ENCODE measurements around the gene SLC43A1. TPM values are rescaled to one million over a fixed set of nuclear protein-coding genes. Genes with fewer than 3 reads are reported as not detected.
A peak's percentile ranks its signal among the peaks of the same experiment; 100 is the strongest.

Gene SLC43A1
- total and polyA plus RNA-seq, 4 donors: 85.6 to 171 (median 107) TPM

DNA sequence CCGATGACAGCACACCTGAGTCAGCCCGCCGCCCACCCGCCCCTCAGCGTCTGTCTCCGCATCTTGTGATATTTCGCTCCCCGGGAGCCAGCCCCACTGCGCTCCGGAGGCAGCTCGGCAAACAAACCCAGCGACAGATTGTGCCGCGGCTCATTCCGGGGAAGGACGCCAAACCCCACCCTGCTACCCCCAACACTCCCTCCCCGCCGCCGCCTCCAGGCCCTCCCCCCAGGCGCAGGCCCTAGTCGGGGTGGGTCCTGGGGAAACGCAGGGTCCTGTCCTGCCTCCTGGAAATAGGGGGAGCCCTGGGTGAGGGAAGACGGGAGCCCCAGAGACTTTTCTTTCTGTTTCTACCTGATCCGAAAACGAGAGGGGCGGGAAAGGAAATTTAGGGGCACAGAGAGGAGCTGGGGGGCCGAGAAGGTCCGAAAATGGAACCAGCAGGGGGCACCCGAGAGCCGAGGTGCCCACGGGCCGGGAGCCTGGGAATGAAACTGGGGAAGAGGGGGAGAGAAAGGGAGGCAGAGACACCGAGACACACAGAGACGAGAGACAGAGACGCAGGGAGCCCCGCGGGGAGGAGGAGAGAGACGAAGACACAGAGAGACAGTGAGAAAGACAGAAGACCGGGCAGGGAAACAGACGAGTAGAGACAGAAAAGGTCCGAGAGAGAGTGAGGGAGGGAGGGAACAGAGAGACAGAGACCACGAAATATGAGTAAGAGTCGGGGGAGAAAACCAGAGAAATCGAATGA lies 56.9 kb downstream of the SLC43A1 start:
- peak overlapping the region; percentile 83 to 84 for H3K27ac ChIP-seq (ENCODE audit: low read depth in 1 of 2, low read length in 2 of 2)
- WGBS: under 1% methylated on average over 44 of the region's 44 CpGs
- peak; percentile 81 for DNase-seq (ENCODE audit: low spot score)
- TF ChIP-seq, protein P1, sequence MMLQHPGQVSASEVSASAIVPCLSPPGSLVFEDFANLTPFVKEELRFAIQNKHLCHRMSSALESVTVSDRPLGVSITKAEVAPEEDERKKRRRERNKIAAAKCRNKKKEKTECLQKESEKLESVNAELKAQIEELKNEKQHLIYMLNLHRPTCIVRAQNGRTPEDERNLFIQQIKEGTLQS (IDR thresholded peaks at IDR 0.05): no peak
- TF ChIP-seq, protein P2, sequence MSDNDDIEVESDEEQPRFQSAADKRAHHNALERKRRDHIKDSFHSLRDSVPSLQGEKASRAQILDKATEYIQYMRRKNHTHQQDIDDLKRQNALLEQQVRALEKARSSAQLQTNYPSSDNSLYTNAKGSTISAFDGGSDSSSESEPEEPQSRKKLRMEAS (IDR thresholded peaks at IDR 0.05): no peak
- peak in 1 of 2 donors; percentile 20 for TF ChIP-seq HNF4A (conservative IDR thresholded peaks at IDR 0.05)
- TF ChIP-seq, protein P3, sequence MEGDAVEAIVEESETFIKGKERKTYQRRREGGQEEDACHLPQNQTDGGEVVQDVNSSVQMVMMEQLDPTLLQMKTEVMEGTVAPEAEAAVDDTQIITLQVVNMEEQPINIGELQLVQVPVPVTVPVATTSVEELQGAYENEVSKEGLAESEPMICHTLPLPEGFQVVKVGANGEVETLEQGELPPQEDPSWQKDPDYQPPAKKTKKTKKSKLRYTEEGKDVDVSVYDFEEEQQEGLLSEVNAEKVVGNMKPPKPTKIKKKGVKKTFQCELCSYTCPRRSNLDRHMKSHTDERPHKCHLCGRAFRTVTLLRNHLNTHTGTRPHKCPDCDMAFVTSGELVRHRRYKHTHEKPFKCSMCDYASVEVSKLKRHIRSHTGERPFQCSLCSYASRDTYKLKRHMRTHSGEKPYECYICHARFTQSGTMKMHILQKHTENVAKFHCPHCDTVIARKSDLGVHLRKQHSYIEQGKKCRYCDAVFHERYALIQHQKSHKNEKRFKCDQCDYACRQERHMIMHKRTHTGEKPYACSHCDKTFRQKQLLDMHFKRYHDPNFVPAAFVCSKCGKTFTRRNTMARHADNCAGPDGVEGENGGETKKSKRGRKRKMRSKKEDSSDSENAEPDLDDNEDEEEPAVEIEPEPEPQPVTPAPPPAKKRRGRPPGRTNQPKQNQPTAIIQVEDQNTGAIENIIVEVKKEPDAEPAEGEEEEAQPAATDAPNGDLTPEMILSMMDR (IDR thresholded peaks at IDR 0.05; ENCODE audit: low read depth, low read length, missing input control): peak; percentile 72
- peak; percentile 79 to 80 for TF ChIP-seq RAD21 (IDR thresholded peaks at IDR 0.05)
- TF ChIP-seq FOXA2 (IDR thresholded peaks at IDR 0.05): no peak
- no peak for TF ChIP-seq NR2F2 (IDR thresholded peaks at IDR 0.05)
- no peak for TF ChIP-seq RXRA (IDR thresholded peaks at IDR 0.05)
- TF ChIP-seq JUND (IDR thresholded peaks at IDR 0.05): peak in 1 of 2 donors; percentile 17
- TF ChIP-seq, protein P4, sequence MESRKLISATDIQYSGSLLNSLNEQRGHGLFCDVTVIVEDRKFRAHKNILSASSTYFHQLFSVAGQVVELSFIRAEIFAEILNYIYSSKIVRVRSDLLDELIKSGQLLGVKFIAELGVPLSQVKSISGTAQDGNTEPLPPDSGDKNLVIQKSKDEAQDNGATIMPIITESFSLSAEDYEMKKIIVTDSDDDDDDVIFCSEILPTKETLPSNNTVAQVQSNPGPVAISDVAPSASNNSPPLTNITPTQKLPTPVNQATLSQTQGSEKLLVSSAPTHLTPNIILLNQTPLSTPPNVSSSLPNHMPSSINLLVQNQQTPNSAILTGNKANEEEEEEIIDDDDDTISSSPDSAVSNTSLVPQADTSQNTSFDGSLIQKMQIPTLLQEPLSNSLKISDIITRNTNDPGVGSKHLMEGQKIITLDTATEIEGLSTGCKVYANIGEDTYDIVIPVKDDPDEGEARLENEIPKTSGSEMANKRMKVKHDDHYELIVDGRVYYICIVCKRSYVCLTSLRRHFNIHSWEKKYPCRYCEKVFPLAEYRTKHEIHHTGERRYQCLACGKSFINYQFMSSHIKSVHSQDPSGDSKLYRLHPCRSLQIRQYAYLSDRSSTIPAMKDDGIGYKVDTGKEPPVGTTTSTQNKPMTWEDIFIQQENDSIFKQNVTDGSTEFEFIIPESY (IDR thresholded peaks at IDR 0.05): no peak
- TF ChIP-seq TAF1 (conservative IDR thresholded peaks at IDR 0.05): no peak
- peak; percentile 61 for TF ChIP-seq YY1 (IDR thresholded peaks at IDR 0.05)
- no peaks in the 10 kb centered on the region for H3K9me3 ChIP-seq (ENCODE audit: control insufficient read depth in 4 of 4, low read length in 3 of 4)
- H3K4me3 ChIP-seq (ENCODE audit: low read depth in 1 of 3, low read length in 3 of 3): peak overlapping the region; percentile 11 to 77 (median 52)
- peaks cover 22 to 61% (median 52%) of the 10 kb centered on the region in 4 donors for H3K4me1 ChIP-seq (ENCODE audit: control insufficient read depth in 4 of 4, insufficient read depth in 4 of 4, low read length in 3 of 4)
- H3K9ac ChIP-seq (ENCODE audit: low read depth in 1 of 2, low read length in 2 of 2): peak overlapping the region; percentile 5 to 56
- H3K27me3 ChIP-seq (ENCODE audit: control insufficient read depth in 4 of 4, insufficient read depth in 4 of 4, low read length in 3 of 4): no peaks in the 10 kb centered on the region
- H3K36me3 ChIP-seq (ENCODE audit: control insufficient read depth in 4 of 4, insufficient read depth in 3 of 4, low read depth in 1 of 4, low read length in 3 of 4): no peaks in the 10 kb centered on the region

DNA sequence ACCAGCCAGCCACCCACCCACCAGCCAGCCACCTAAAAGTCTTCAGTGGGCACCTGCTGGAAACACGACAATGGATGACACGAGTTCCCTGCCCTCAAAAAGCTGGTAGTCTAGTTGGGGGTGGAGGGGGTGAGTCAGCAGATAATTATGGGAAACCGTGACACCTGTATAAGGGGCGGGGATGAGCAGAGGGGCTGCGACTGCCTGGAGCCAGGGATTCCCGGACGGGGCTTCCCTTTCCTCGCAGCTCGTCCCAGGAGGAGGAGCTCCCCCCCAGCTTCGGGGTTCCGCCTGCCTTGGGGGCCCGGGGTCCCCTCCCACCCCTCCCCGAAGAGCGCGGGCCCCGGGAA lies 57.5 kb downstream of the SLC43A1 start:
- Histone ChIP-seq H3K36me3 (ENCODE audit: control insufficient read depth in 4 of 4, insufficient read depth in 3 of 4, low read depth in 1 of 4, low read length in 3 of 4) (no peaks in the 10 kb centered on the region), H3K27ac (ENCODE audit: low read depth in 1 of 2, low read length in 2 of 2) (peak overlapping the region; percentile 83 to 84), H3K9ac (ENCODE audit: low read depth in 1 of 2, low read length in 2 of 2) (no peak overlapping the region), H3K27me3 (ENCODE audit: control insufficient read depth in 4 of 4, insufficient read depth in 4 of 4, low read length in 3 of 4) (no peaks in the 10 kb centered on the region), H3K9me3 (ENCODE audit: control insufficient read depth in 4 of 4, low read length in 3 of 4) (no peaks in the 10 kb centered on the region), H3K4me1 (ENCODE audit: control insufficient read depth in 4 of 4, insufficient read depth in 4 of 4, low read length in 3 of 4) (peaks cover 23 to 64% (median 56%) of the 10 kb centered on the region in 4 donors), H3K4me3 (ENCODE audit: low read depth in 1 of 3, low read length in 3 of 3) (peak overlapping the region in 1 of 3 donors; percentile 77)
- TF ChIP-seq TAF1 (conservative IDR thresholded peaks at IDR 0.05) (no peak), RXRA (IDR thresholded peaks at IDR 0.05) (no peak), FOXA2 (IDR thresholded peaks at IDR 0.05) (no peak), NR2F2 (IDR thresholded peaks at IDR 0.05) (no peak), HNF4A (conservative IDR thresholded peaks at IDR 0.05) (no peak)
- TF ChIP-seq, protein P3 (IDR thresholded peaks at IDR 0.05; ENCODE audit: low read depth, low read length, missing input control): no peak
- TF ChIP-seq, protein P4 (IDR thresholded peaks at IDR 0.05): no peak
- WGBS: 4% methylated on average over 16 of the region's 16 CpGs
- DNase-seq (ENCODE audit: low spot score): no peak

Data from liver (tissue), 9 donors.